Liver (tissue), 3 donors: ENCODE measurements around the gene NINJ2.

ENCODE experiments used
- MAX ChIP-seq: IDR thresholded peaks from 2 replicates; pipeline ENCODE4 v1.6.1; 2016; ENCODE audit warnings: antibody characterized with exemption
- NR2F2 ChIP-seq: IDR thresholded peaks from 2 replicates; pipeline ENCODE4 v1.6.1; 2016; ENCODE audit warnings: antibody characterized with exemption
- RAD21 ChIP-seq, 2 donors: IDR thresholded peaks; 2 replicates each; pipeline ENCODE4 v1.6.1; 2016; ENCODE audit warnings: antibody characterized with exemption in 2 of 2, mild to moderate bottlenecking in 2 of 2
- SP1 ChIP-seq: IDR thresholded peaks from 2 replicates; pipeline ENCODE4 v1.6.1; 2018; ENCODE audit warnings: antibody characterized with exemption, mild to moderate bottlenecking
- ZBTB33 ChIP-seq: IDR thresholded peaks from 2 replicates; pipeline ENCODE4 v1.6.1; 2016; ENCODE audit warnings: antibody characterized with exemption
- TF ChIP-seq, protein P1 (sequence below): fragments of 150-350 bp; IDR thresholded peaks from 2 replicates; pipeline ENCODE4 v1.5.1; 2017; ENCODE audit warnings: improper control_type of control experiment, low read depth, low read length; ENCODE audit not compliant: missing input control
- TF ChIP-seq, protein P2 (sequence below): IDR thresholded peaks from 2 replicates; pipeline ENCODE4 v1.6.1; 2016; ENCODE audit warnings: antibody characterized with exemption
- donor health status: healthy.
- donor health status: healthy.

- TF ChIP-seq, protein P1, sequence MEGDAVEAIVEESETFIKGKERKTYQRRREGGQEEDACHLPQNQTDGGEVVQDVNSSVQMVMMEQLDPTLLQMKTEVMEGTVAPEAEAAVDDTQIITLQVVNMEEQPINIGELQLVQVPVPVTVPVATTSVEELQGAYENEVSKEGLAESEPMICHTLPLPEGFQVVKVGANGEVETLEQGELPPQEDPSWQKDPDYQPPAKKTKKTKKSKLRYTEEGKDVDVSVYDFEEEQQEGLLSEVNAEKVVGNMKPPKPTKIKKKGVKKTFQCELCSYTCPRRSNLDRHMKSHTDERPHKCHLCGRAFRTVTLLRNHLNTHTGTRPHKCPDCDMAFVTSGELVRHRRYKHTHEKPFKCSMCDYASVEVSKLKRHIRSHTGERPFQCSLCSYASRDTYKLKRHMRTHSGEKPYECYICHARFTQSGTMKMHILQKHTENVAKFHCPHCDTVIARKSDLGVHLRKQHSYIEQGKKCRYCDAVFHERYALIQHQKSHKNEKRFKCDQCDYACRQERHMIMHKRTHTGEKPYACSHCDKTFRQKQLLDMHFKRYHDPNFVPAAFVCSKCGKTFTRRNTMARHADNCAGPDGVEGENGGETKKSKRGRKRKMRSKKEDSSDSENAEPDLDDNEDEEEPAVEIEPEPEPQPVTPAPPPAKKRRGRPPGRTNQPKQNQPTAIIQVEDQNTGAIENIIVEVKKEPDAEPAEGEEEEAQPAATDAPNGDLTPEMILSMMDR = no peak
- TF ChIP-seq RAD21 (IDR thresholded peaks at IDR 0.05) (no peak), MAX (no peak), SP1 (no peak), ZBTB33 (no peak), NR2F2 (no peak)
- TF ChIP-seq, protein P2, sequence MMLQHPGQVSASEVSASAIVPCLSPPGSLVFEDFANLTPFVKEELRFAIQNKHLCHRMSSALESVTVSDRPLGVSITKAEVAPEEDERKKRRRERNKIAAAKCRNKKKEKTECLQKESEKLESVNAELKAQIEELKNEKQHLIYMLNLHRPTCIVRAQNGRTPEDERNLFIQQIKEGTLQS = no peak
Observed at GRCh38 chr12:622416-622815, 40.8 kb downstream of the NINJ2 start.
